ENCODE results near the gene SMG5.

SMG5 gene

DNA sequence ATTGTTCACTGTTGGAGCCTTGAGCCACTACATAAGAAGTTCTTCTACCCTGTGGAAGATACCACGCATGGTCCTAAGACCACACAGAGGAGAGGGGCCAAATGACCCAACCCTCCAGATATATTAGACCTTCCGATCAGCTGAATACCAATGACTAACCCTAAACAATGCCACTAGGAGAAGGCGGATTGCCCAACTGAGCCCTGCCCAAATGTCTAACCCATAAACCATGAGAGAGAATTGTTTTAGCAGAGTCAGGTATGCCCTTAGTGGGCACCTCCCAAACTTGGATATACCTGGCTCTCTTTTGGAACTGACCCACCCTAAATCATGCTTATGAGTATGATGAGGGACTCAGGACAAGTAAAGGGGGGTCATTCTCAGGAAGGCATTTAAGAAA lies 12.3 kb downstream of the SMG5 start:
- Histone ChIP-seq H3K4me2 (ENCODE audit: low read depth, low read length, poor library complexity, severe bottlenecking) (no peak overlapping the region), H3K27me3 (ENCODE audit: low read length) (no peaks in the 10 kb centered on the region), H2AFZ (ENCODE audit: low read depth, low read length, severe bottlenecking) (no peak overlapping the region), H3K9ac (ENCODE audit: low read length) (no peak overlapping the region), H3K9me2 (replicated peaks; ENCODE audit: insufficient read depth, low read length) (no peaks in the 10 kb centered on the region), H4K20me1 (ENCODE audit: low read depth, low read length) (no peaks in the 10 kb centered on the region), H3K4me3 (ENCODE audit: insufficient read depth, low read length, poor library complexity, severe bottlenecking) (no peak overlapping the region), H3K27ac (ENCODE audit: low read depth, low read length) (no peak overlapping the region), H3F3A (ENCODE audit: insufficient read depth) (0 out of 2 replicates have a peak, but pooled peaks cover 3% of the 10 kb centered on the region), H3K9me3 (ENCODE audit: insufficient read depth, low read length) (no peaks in the 10 kb centered on the region), H3K36me3 (ENCODE audit: low read length) (peaks cover 28% of the 10 kb centered on the region), H3K79me2 (ENCODE audit: insufficient read depth, low read length) (no peaks in the 10 kb centered on the region)
- TF ChIP-seq, protein P1, sequence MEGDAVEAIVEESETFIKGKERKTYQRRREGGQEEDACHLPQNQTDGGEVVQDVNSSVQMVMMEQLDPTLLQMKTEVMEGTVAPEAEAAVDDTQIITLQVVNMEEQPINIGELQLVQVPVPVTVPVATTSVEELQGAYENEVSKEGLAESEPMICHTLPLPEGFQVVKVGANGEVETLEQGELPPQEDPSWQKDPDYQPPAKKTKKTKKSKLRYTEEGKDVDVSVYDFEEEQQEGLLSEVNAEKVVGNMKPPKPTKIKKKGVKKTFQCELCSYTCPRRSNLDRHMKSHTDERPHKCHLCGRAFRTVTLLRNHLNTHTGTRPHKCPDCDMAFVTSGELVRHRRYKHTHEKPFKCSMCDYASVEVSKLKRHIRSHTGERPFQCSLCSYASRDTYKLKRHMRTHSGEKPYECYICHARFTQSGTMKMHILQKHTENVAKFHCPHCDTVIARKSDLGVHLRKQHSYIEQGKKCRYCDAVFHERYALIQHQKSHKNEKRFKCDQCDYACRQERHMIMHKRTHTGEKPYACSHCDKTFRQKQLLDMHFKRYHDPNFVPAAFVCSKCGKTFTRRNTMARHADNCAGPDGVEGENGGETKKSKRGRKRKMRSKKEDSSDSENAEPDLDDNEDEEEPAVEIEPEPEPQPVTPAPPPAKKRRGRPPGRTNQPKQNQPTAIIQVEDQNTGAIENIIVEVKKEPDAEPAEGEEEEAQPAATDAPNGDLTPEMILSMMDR (IDR thresholded peaks at IDR 0.05; ENCODE audit: insufficient read depth, low read length, poor library complexity, severe bottlenecking): no peak
- TF ChIP-seq EZH2phosphoT487 (conservative IDR thresholded peaks at IDR 0.05; ENCODE audit: low read length): no peak

DNA sequence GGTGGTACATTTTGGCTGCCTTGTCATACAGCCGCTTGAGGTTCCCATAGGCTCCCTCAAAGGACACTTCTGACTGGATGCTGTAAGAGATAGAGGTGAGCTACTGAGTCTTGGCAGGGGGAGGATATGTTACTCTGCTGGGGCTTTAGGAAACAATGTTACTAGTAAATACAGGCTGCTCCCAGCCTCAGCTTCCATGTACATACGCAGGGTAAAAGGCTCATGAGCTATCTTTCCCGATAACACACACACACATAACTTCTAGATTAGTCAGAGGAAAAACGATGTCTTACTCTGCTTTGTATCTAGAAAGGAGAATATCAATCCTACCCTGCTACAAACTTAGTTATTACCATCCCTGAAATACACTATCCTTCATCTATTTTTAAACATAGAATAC lies 14.3 kb downstream of the SMG5 start:
- no peak overlapping the region for H3K9ac ChIP-seq (ENCODE audit: low read length)
- no peak overlapping the region for H2AFZ ChIP-seq (ENCODE audit: low read depth, low read length, severe bottlenecking)
- no peaks in the 10 kb centered on the region for H3K79me2 ChIP-seq (ENCODE audit: insufficient read depth, low read length)
- TF ChIP-seq EZH2phosphoT487 (conservative IDR thresholded peaks at IDR 0.05; ENCODE audit: low read length): no peak
- TF ChIP-seq, protein P1 (IDR thresholded peaks at IDR 0.05; ENCODE audit: insufficient read depth, low read length, poor library complexity, severe bottlenecking): no peak
- no peak overlapping the region for H3K4me3 ChIP-seq (ENCODE audit: insufficient read depth, low read length, poor library complexity, severe bottlenecking)
- H3K27me3 ChIP-seq (ENCODE audit: low read length): no peaks in the 10 kb centered on the region
- peaks cover 15% of the 10 kb centered on the region for H3K36me3 ChIP-seq (ENCODE audit: low read length)
- H4K20me1 ChIP-seq (ENCODE audit: low read depth, low read length): no peaks in the 10 kb centered on the region
- H3K27ac ChIP-seq (ENCODE audit: low read depth, low read length): no peak overlapping the region
- no peaks in the 10 kb centered on the region for H3K9me3 ChIP-seq (ENCODE audit: insufficient read depth, low read length)
- H3K4me2 ChIP-seq (ENCODE audit: low read depth, low read length, poor library complexity, severe bottlenecking): no peak overlapping the region
- 0 out of 2 replicates have a peak, but pooled peaks cover 3% of the 10 kb centered on the region for H3F3A ChIP-seq (ENCODE audit: insufficient read depth)
- no peaks in the 10 kb centered on the region for H3K9me2 ChIP-seq (replicated peaks; ENCODE audit: insufficient read depth, low read length)

DNA sequence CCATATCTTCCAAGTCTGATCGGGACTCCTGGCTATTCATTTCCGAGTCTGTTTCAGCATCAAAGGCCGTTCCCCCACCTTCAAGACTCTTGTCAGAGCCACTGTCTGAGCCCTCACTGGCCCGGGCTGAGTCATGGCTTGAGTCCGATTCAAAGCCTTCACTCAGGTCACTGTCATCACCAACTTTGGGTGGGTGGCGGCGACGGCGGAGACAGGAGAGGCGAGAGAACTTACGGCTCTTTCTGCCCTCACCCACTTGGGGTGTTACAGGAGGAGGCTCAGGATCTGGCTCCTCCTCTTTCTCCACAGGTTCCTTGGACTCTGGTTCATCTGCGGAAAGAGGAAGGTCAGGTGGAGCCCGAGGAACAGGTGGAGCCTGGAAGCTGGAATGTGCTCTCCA lies 16.6 kb downstream of the SMG5 start:
- peaks cover 13% of the 10 kb centered on the region; the same call in 1 of the 2 replicates for H3K36me3 ChIP-seq (ENCODE audit: low read length)
- H3K9me2 ChIP-seq (replicated peaks; ENCODE audit: insufficient read depth, low read length): no peaks in the 10 kb centered on the region
- H2AFZ ChIP-seq (ENCODE audit: low read depth, low read length, severe bottlenecking): no peak overlapping the region

More for the DNA sequence above, 16.6 kb downstream of the SMG5 start:
- Histone ChIP-seq H3K27me3 (ENCODE audit: low read length) (no peaks in the 10 kb centered on the region), H3K27ac (ENCODE audit: low read depth, low read length) (no peak overlapping the region), H3K79me2 (ENCODE audit: insufficient read depth, low read length) (no peaks in the 10 kb centered on the region; the same call in 1 of the 2 replicates), H3K9ac (ENCODE audit: low read length) (no peak overlapping the region), H3K4me3 (ENCODE audit: insufficient read depth, low read length, poor library complexity, severe bottlenecking) (no peak overlapping the region), H3F3A (ENCODE audit: insufficient read depth) (no peaks in the 10 kb centered on the region), H3K4me2 (ENCODE audit: low read depth, low read length, poor library complexity, severe bottlenecking) (no peak overlapping the region), H3K9me3 (ENCODE audit: insufficient read depth, low read length) (no peaks in the 10 kb centered on the region), H4K20me1 (ENCODE audit: low read depth, low read length) (no peaks in the 10 kb centered on the region)
- TF ChIP-seq EZH2phosphoT487 (conservative IDR thresholded peaks at IDR 0.05; ENCODE audit: low read length): no peak
- TF ChIP-seq, protein P1 (IDR thresholded peaks at IDR 0.05; ENCODE audit: insufficient read depth, low read length, poor library complexity, severe bottlenecking): no peak

Measured in SU-DHL-6 (cell line).